ENCODE measurements around the gene PIP5K1C.

DNA sequence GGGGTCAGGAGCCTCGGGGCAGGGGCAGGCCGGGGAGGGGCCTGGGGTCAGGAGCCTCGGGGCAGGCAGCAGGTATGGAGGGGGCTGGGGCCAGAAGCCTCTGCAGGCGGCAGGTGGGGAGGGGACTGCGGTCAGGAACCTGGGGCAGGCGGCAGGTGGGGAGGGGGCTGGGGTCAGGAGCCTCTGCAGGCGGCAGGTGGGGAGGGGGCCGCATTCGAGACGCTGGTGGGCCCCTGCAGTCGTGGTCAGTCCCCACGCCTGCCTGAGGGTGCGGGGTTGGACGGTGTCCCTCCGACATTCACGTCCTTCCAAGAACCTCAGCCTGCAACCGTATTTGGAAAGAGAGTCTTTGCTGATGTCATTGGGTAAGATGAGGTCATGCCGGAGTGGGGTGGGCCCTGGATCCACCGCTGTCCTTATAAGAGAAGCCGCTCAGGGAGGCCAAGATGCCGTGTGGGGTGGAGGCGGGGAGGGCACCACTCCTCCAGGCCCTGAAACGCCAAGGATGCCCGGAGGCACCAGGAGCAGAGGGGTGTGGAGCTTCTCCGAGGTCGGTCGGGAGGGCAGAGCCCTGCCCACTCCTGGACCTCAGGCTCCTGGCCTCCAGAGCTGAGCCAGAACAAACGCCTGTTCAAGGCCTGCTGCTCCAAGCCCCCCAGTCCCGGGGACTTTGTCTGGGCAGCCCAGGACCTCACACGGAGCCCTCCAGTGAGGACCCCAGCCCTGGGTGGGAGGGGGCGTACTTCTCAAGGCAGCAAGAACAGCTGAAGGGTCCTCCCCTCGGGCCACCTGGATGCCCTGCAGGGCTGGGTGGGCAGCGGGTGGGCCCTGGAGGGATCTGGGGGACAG is 30.1 kb downstream of the PIP5K1C start:
- TF ChIP-seq, protein P1, sequence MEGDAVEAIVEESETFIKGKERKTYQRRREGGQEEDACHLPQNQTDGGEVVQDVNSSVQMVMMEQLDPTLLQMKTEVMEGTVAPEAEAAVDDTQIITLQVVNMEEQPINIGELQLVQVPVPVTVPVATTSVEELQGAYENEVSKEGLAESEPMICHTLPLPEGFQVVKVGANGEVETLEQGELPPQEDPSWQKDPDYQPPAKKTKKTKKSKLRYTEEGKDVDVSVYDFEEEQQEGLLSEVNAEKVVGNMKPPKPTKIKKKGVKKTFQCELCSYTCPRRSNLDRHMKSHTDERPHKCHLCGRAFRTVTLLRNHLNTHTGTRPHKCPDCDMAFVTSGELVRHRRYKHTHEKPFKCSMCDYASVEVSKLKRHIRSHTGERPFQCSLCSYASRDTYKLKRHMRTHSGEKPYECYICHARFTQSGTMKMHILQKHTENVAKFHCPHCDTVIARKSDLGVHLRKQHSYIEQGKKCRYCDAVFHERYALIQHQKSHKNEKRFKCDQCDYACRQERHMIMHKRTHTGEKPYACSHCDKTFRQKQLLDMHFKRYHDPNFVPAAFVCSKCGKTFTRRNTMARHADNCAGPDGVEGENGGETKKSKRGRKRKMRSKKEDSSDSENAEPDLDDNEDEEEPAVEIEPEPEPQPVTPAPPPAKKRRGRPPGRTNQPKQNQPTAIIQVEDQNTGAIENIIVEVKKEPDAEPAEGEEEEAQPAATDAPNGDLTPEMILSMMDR (optimal IDR thresholded peaks at IDR 0.05 in 1 of 3, IDR thresholded peaks at IDR 0.05 in 1 of 3, conservative IDR thresholded peaks at IDR 0.05 in 1 of 3; ENCODE audit: extremely low read depth in 1 of 3, insufficient read depth in 2 of 3, low read length in 3 of 3): no peak
- no peak for TF ChIP-seq EZH2 (IDR thresholded peaks at IDR 0.05; ENCODE audit: low read length)

Data from keratinocyte (primary cell).